Ishikawa (cell line): ENCODE results near the gene CDH13.

ENCODE experiments used
- CEBPB ChIP-seq: IDR thresholded peaks from 2 replicates; pipeline ENCODE4 v1.6.1; 2012
- CREB1 ChIP-seq: IDR thresholded peaks from 2 replicates; pipeline ENCODE4 v1.6.1; 2012; ENCODE audit warnings: low read depth
- EGR1 ChIP-seq: IDR thresholded peaks from 2 replicates; pipeline ENCODE4 v1.6.1; 2012
- EP300 ChIP-seq: IDR thresholded peaks from 2 replicates; pipeline ENCODE4 v1.6.1; 2012; ENCODE audit warnings: borderline replicate concordance
- FOXM1 ChIP-seq: IDR thresholded peaks from 2 replicates; pipeline ENCODE4 v1.6.1; 2012; ENCODE audit warnings: low read depth, borderline replicate concordance
- NFIC ChIP-seq: IDR thresholded peaks from 2 replicates; pipeline ENCODE4 v1.6.1; 2012
- RAD21 ChIP-seq: IDR thresholded peaks from 2 replicates; pipeline ENCODE4 v1.6.1; 2012; ENCODE audit warnings: low read depth
- REST ChIP-seq: IDR thresholded peaks from 2 replicates; pipeline ENCODE4 v1.6.1; 2012; ENCODE audit warnings: low read depth, mild to moderate bottlenecking
- TAF1 ChIP-seq: IDR thresholded peaks from 2 replicates; pipeline ENCODE4 v1.6.1; 2012; ENCODE audit warnings: low read depth, mild to moderate bottlenecking
- TCF12 ChIP-seq: IDR thresholded peaks from 2 replicates; pipeline ENCODE4 v1.6.1; 2012; ENCODE audit warnings: low read depth
- TEAD4 ChIP-seq: IDR thresholded peaks from 2 replicates; pipeline ENCODE4 v1.6.1; 2012
- USF1 ChIP-seq: IDR thresholded peaks from 2 replicates; pipeline ENCODE4 v1.6.1; 2012
- YY1 ChIP-seq: IDR thresholded peaks from 2 replicates; pipeline ENCODE4 v1.6.1; 2012; ENCODE audit warnings: low read depth
- ZBTB7A ChIP-seq: IDR thresholded peaks from 2 replicates; pipeline ENCODE4 v1.6.1; 2012; ENCODE audit warnings: low read depth
- TF ChIP-seq, protein P1 (sequence below): IDR thresholded peaks from 2 replicates; pipeline ENCODE4 v1.6.1; 2012

The CDH13 gene

GRCh38 chr16:83138976-83139690 is 512.4 kb downstream of the CDH13 start:
- no peak for TF ChIP-seq EGR1
- no peak for TF ChIP-seq YY1
- no peak for TF ChIP-seq EP300
- no peak for TF ChIP-seq USF1
- no peak for TF ChIP-seq TAF1
- no peak for TF ChIP-seq FOXM1
- no peak for TF ChIP-seq TCF12

- TF ChIP-seq FOXM1 (no peak), USF1 (no peak), TAF1 (no peak), RAD21 (no peak), TCF12 (no peak), EGR1 (no peak), NFIC (no peak), ZBTB7A (no peak)
These were observed 517.0 kb downstream of the CDH13 start for GRCh38 chr16:83143788-83144187.

DNA sequence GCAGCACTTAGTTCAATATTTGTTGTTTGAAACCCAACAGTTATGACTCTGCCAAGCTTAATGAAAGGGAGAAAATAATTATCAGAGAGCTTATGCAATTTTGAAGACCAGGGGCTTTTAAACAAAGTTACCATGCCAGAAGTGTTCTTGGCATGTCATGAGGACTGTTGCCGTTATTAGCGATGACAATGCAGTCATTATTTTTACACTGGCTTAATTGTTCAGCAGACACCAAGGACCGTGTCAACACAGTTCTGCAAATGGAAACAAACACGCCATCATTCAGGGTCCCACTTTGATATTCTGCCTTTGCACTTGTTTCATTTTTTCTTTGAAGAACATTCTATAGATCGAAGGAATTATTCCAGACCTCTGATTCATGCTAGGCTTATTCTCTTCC is 518.5 kb downstream of the CDH13 start:
- TF ChIP-seq CEBPB (no peak), TCF12 (no peak), EGR1 (no peak), TEAD4 (no peak), YY1 (no peak), TAF1 (no peak), EP300 (no peak)

DNA sequence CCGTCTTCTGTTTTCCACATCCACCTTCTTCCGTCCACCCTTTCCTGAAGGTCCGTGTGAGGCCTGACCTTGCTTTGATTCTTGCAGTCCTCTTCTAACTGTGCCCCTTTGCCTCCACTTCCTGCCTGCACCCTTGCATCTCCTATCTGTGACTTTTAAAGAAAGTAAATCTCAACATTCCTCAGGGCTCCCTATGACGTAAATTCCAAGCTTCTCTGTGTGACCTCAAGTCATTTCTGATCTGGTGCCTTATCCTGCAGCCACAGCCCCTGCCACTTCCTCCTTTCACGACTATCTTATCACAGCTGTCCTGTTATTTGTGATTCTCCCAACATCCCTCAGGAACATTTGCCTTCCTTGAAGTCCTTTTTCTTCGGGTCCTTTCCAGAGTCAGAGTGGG is 520.5 kb downstream of the CDH13 start:
- TF ChIP-seq YY1 (no peak), TCF12 (no peak), CEBPB (no peak), RAD21 (no peak), CREB1 (no peak), NFIC (no peak), EP300 (no peak), REST (no peak), USF1 (no peak)
- TF ChIP-seq, protein P1, sequence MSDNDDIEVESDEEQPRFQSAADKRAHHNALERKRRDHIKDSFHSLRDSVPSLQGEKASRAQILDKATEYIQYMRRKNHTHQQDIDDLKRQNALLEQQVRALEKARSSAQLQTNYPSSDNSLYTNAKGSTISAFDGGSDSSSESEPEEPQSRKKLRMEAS, result no peak

GRCh38 chr16:83158320-83158957 is 531.7 kb downstream of the CDH13 start:
- TF ChIP-seq TCF12 (no peak), NFIC (no peak), REST (no peak), EP300 (no peak), RAD21 (no peak), ZBTB7A (no peak), YY1 (no peak), TEAD4 (no peak), CEBPB (no peak), CREB1 (no peak), TAF1 (no peak), EGR1 (no peak), USF1 (no peak)

DNA sequence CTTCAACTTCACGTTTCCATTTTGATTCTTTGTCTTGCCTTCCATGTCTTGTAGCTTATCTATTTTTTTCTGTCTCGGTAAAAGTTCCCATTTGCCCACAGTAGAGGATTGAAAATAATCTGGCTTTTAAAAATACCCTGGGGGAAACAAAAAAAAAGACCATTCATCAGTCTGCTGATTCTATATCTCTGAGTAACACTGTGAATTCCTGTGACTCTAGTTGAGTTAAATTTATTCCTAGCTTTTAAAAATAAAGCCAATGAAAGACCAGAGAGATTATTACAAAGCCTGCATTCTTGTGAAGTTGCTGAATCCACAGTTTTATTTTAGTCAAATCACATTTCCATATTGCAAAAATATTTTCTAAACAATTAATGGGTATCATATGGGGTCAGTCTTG is 532.3 kb downstream of the CDH13 start:
- TF ChIP-seq RAD21 (no peak), USF1 (no peak), NFIC (no peak), ZBTB7A (no peak), TCF12 (no peak), REST (no peak), CREB1 (no peak), EP300 (no peak), YY1 (no peak), FOXM1 (no peak), CEBPB (no peak), EGR1 (no peak), TEAD4 (no peak), TAF1 (no peak)
- TF ChIP-seq, protein P1, result no peak
